ENCODE measurements around the gene CTNNA3. TPM values are rescaled to one million over a fixed set of nuclear protein-coding genes. Genes with fewer than 3 reads are reported as not detected.
"Not testable (repeated sequence)": the region's sequence is repeated elsewhere in the genome, so short reads cannot be mapped to it uniquely, and the experiment has no call there.

The CTNNA3 gene
- total RNA-seq, 1 experiment from 2014 or later: 0.85 TPM

DNA sequence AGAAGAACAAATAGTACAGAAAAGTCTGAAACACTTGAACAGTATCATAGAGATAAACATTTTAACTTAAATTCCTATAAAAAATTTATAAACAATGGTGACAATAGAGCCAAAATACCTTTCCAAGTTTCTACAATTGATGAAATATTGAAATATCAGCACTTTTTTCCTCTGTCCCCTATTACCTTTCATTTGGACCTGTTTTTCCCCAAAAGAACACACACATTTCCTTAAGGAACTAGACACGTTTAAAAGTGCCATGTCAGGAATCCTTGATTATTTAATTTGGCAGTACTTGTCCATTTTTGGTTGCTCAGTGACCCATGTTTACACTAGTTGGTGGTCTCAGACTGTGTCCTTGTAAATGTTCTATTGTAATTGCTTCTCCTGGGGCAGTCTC is 162.6 kb downstream of the CTNNA3 start:
- H3K36me3 ChIP-seq (ENCODE audit: control insufficient read depth, insufficient read depth, low read length): no peaks in the 10 kb centered on the region
- no peak overlapping the region for H3K27ac ChIP-seq (ENCODE audit: low read length)
- no peaks in the 10 kb centered on the region for H3K9me3 ChIP-seq (ENCODE audit: control insufficient read depth, insufficient read depth, low read depth, low read length)
- in situ Hi-C loops (cut with HindIII; ENCODE audit: low pct_unique_long_range_greater_than_20kb, low sequenced_read_pairs): no loop called here
- BruUV-seq (replicated peaks): no TSS peak
- intact Hi-C loops (cut with micrococcal nuclease; ENCODE audit: unreplicated experiment): no loop called here
- TF ChIP-seq REST (IDR thresholded peaks at IDR 0.05; ENCODE audit: insufficient read depth in 1 of 2, low read depth in 2 of 2, low read length in 1 of 2) (no peak), POLR2AphosphoS5 (IDR thresholded peaks at IDR 0.05; ENCODE audit: low read depth, low read length) (no peak), SIN3A (IDR thresholded peaks at IDR 0.05; ENCODE audit: borderline replicate concordance, insufficient read depth, low read depth, low read length) (no peak), TCF7L2 (IDR thresholded peaks at IDR 0.05; ENCODE audit: low read depth, low read length) (no peak)
- TF ChIP-seq, protein P1, sequence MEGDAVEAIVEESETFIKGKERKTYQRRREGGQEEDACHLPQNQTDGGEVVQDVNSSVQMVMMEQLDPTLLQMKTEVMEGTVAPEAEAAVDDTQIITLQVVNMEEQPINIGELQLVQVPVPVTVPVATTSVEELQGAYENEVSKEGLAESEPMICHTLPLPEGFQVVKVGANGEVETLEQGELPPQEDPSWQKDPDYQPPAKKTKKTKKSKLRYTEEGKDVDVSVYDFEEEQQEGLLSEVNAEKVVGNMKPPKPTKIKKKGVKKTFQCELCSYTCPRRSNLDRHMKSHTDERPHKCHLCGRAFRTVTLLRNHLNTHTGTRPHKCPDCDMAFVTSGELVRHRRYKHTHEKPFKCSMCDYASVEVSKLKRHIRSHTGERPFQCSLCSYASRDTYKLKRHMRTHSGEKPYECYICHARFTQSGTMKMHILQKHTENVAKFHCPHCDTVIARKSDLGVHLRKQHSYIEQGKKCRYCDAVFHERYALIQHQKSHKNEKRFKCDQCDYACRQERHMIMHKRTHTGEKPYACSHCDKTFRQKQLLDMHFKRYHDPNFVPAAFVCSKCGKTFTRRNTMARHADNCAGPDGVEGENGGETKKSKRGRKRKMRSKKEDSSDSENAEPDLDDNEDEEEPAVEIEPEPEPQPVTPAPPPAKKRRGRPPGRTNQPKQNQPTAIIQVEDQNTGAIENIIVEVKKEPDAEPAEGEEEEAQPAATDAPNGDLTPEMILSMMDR (IDR thresholded peaks at IDR 0.05): no peak
- no peaks in the 10 kb centered on the region for H3K4me1 ChIP-seq (ENCODE audit: control insufficient read depth, insufficient read depth, low read length)
- DNase-seq (ENCODE audit: low read depth, low spot score) (no peak), ATAC-seq (no peak)
- H3K4me3 ChIP-seq (ENCODE audit: low read depth in 2 of 2, low read length in 2 of 2): no peak overlapping the region
- POLR2A ChIA-PET: no interaction called here
- CTCF ChIA-PET: interaction anchor here (0.7 kb wide), 1 partner anchor 508 kb away, joined by 6 read pairs; no protein-coding TSS in a partner anchor
- H3K27me3 ChIP-seq (ENCODE audit: control insufficient read depth, insufficient read depth, low read length): peaks cover 11% of the 10 kb centered on the region; the same call in 1 of the 2 replicates

- H3K27me3 ChIP-seq (ENCODE audit: control insufficient read depth, insufficient read depth, low read length); BruUV-seq (replicated peaks); DNase-seq (ENCODE audit: low read depth, low spot score); H3K27ac ChIP-seq (ENCODE audit: low read length); POLR2A ChIA-PET; H3K9me3 ChIP-seq (ENCODE audit: control insufficient read depth, insufficient read depth, low read depth, low read length); CTCF ChIA-PET; H3K36me3 ChIP-seq (ENCODE audit: control insufficient read depth, insufficient read depth, low read length); H3K4me1 ChIP-seq (ENCODE audit: control insufficient read depth, insufficient read depth, low read length); ATAC-seq; in situ Hi-C loops (cut with HindIII; ENCODE audit: low pct_unique_long_range_greater_than_20kb, low sequenced_read_pairs); intact Hi-C loops (cut with micrococcal nuclease; ENCODE audit: unreplicated experiment); H3K4me3 ChIP-seq (ENCODE audit: low read depth in 2 of 2, low read length in 2 of 2): not testable (repeated sequence)
- TF ChIP-seq, protein P1 (IDR thresholded peaks at IDR 0.05): peak; percentile 27; the same call in 1 of the 2 replicates
Observed at GRCh38 chr10:67530990-67531389, 165.0 kb downstream of the CTNNA3 start.
